Astrocyte of the hippocampus (primary cell): ENCODE measurements around the gene CTXND1.
"Not testable (repeated sequence)": the region's sequence is repeated elsewhere in the genome, so short reads cannot be mapped to it uniquely, and the experiment has no call there.

Experiments
- DNase-seq: peaks from one replicate; pipeline ENCODE4 v3.0.0; 2011; ENCODE audit warnings: low read depth, low spot score

Gene CTXND1

DNA sequence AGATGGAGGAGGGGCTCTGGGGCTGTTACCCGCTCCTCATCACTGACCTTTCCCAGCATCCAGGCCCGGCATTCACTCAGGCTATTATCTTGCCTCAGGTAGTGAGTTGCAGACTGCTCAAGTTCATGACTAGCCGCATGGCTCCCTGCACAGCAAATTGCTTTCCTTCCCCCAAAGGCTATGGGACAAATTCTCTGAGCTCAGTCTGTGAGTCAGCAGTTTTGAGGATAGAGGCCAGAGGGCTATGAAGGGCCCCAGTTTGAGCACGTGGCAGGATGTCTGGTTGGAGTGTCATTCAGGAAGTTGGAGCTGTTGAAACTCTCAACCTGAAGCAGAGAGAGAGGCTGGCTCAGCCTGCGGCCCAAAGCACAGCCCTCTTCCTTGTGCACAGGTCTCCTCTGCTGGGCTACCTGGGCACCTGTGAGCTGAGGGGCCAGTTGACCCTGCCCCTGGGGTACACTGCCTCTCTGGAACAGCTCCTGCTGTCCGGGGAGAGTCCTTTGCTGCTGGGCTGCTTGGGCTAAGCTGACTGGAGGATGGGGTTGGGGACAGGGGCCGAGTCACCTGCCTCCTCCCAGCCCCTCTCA lies 91.3 kb downstream of the CTXND1 start:
- peak; percentile 74 for DNase-seq

DNA sequence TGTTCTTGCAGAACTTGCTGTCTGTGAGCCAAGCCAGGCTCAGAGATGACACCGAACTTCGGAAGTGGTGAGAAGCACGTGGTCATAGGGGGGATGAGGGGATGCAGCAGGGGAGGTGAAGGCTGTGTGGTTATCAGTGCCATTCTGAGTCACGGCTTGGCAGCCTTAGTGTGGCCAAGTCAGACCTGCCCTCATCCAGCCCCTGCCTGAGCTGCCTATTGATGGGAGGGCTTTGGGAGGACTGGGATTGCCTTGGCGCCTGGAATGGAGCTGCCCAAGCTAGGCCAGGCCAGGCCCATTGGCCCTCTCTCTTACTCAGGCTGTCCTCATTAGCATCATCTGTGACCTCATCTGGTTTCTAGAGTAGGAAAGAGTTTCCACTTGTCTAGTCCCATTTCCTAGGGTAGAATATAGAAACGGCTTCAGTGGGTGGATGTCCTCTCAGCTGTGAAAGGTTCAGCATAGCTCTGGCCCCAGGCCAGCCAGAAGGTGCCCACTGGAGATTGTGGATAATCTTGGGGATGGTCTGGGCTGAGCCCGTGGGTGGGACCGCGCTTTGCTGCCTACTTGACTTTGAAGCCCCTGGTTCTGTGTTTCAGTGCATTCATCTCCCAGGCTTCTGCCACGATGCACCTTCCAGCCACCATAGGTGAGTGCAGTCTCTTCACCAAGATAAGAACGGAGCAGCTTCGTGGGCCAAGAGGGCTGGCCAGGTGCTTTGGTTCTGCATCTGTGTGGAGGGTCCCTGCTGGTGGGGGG lies 92.0 kb downstream of the CTXND1 start:
- no peak for DNase-seq

DNA sequence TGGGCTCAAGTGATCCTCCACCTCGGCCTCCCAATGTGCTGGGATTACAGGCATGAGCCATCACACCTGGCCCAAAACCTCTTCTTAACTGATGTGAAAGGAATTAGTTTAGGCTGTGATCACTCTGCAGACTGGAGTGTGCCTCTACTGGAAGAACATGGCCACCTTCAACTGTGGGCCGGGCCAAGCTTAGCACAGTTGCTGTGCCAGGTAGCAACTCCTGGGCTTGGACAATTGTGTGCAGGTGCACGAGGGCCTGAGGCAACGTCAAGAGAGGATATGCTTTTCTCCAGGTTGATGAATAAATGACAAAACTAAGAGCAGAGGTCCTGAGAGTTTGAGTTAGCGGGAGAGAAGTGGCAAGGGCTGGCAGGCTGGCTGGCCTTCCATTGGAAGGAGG lies 92.7 kb downstream of the CTXND1 start:
- no peak for DNase-seq

DNA sequence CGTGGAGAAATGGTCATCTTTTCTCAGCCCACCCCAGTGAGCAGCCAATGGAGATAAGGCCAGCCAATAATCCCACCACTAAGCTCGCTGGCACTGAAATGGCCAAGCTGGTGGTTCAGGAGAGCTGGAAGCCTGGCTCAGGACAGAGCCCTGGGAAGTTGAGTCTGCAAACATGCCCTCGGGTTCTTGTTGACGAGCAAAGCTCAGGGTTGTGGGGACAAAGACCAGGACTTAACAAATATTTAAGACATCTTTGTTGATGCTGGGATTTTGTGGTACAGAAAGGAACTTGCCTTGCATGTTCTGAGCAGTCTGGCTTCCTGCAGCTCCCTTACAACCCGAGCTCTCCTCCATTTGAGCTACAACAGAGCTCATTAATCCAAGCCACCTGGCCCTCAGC lies 94.8 kb downstream of the CTXND1 start:
- no peak for DNase-seq

DNA sequence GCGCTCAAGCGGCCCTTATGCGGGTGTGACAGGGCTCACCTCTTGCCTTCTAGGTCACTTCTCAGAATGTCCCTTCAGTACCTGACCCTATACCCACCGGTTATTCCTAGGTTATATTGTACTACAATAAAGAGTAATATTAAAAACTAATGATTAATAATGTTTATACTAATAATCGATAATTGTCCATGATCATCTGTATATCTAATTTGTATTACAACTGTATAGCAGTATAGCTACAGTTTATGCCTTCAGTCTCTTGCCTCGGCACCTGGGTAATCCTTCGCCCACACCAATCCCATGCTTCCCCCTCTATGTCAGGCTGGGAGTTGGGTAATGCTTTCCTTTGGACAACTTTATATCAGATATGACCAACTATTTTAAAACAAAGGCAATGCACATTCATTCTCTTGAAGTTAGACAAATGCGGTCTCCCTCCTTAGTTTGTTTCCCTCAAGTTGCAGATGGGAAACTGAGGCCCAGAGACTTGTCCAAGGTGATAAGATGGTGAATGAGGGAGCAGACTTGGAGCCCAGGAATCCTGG lies 95.8 kb downstream of the CTXND1 start:
- no peak for DNase-seq

DNA sequence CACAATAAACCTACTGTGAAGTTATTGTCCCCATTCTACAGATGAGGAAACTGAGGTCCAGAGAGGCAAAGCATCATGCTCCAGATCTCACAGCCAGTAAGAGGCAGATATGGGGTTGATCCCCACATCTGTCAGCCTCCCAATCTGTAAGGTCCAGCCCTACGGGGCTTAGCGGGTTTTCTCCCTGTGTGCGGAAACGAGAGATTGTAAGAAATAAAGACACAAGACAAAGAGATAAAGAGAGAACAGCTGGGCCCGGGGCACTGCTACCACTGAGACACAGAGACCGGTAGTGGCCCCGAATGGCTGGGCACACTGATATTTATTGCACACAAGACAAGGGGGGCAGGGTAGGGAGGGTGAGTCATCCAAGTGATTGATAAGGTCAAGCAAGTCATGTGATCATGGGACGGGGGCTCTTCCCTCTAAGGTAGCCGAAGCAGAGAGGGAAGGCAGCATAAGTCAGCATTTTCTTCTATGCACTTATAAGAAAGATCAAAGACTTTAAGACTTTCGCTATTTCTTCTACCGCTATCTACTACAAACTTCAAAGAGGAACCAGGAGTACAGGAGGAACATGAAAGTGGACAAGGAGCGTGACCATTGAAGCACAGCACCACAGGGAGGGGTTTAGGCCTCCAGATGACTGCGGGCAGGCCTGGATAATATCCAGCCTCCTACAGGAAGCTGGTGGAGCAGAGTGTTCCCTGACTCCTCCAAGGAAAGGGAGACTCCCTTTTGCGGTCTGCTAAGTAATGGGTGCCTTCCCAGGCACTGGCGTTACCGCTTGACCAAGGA lies 96.4 kb downstream of the CTXND1 start:
- DNase-seq = not testable (repeated sequence)

DNA sequence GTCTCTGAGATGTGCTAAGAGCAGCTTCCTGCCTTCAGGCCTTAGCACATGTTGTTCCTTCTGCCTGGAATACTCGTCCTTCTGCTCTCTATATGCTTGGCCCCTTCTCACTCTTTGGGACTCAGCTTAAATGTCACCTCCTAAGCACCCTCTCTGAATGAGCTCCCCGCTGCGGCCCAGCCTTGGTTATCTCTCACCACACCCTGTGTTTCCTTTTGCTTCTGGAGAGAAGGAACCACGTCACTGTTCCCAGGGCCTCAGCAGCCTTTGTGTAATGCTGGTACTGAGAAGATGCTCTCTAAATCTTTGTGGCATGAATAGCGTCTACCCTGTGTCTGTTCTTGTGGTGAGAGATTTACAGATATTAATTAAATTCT lies 97.0 kb downstream of the CTXND1 start:
- no peak for DNase-seq

DNA sequence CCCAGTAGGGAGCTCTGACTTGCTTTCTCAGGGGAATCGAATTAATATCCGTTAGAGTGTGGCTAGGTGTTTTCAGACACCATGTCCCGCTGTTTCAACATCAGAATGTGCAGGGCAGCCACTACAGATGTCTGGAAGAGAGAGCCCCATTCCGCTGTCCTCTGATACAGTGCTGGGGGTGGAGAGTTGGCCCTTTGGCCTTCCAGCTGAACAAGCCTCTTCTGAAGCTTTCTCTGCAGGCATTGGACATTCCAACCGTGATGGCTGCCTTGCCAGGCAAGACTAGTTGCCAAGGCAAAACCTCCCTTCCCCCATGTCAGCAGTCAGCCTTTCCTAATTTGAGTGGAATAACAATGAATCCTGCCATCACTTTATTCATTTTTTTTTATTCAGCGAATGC lies 97.7 kb downstream of the CTXND1 start:
- DNase-seq = no peak

DNA sequence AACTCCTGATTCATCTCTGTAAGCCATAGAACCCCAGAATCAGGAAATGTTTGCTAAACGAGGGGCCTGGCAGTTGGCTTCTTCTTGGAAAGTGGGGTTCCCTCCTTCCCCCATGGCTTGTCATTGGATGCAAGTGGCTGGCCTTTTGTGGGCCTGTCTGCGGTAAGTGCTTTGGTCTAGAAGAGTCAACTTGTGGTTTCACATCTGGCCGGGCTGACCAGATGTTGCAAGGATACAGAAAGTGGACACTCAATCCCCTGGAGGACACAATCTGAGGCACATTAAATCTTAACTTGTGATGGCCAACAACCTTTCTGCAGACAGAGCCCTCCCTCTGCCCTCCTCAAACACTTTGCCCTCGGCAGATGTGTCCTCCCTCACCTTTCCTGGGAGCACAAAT lies 98.1 kb downstream of the CTXND1 start:
- DNase-seq = no peak

DNA sequence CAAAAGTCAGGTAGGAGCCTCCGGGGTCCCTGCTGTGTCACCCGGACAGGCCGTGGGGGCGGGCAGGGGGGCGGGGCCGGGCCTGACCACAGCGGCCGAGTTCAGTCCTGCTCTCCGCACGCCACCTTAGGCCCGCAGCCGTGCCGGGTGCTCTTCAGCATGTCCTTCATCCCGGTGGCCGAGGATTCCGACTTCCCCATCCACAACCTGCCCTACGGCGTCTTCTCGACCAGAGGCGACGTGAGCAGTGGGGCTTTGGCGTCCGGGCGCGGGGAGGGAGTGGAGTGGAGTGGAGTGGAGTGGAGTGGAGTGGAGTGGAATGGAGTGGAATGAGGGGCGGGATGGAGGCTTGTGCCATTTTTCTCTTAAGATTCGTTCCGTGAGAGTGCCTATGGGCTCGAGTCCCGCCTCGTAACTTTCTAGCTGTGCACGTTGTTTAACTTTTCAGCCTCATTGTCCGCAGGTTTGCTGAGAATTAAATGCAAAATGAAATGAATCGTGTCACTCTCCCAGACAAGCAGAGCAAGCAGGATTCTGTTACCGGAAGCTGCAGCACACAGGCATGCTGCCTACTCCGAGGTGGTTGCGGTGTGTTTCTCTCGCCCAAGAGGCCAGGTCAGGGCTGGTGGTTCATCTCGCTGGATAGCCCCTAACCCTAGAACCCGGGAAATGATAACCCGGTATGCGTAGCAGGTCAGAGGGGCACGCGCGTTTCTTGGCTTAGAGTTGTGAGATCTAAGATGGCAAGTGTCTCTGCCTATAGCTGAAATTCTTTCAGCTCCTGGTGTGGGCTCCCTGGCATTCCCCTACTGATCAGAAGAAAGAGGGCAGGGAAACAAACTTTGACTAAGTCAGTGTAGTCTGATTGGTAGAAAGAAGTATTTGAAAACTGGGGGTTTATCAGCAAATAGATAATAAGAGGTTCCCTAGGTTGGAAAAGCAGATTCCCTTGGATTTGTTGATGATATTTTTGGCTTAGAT lies 98.8 kb downstream of the CTXND1 start, which contains the start of gene FAH:
FAH (plus strand) TSS at position 104 of the 981 bp plus-strand sequence; CDS start at position 160, 56 bp downstream.
- DNase-seq = peak; percentile 75

DNA sequence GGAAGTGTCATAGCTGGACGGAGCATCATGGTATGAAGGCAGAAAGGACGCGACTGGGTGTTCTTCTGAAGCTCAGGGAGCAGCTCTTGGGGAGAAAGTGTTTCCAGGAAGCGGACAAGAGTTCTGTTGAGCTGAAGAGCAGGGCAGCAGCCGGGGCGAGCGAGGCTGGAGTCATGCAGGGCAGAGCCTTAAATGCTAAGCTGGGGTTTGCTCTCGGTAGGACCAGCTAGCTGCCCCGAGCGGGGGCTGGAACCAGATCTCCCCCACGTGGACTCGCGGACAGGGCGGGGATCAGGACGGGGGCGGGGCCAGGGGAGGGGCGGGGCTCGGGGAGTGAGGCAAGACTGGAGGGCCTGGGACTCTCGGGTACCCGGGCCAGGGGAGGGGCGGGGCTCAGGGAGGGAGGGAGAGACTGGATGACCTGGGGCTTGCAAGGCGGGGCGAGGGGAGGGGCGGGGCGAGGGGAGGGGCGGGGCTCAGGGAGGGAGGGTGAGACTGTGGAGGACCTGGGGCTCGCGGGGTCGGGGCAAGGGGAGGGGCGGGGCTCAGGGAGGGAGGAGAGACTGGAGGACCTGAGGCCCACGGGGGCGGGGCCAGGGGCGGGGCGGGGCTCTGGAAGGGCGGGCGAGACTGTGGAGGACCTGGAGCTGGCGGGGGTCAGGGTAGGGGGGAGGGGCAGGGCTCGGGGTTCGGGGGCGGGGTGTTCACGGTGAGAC lies 99.7 kb downstream of the CTXND1 start:
- DNase-seq = peak; percentile 96

DNA sequence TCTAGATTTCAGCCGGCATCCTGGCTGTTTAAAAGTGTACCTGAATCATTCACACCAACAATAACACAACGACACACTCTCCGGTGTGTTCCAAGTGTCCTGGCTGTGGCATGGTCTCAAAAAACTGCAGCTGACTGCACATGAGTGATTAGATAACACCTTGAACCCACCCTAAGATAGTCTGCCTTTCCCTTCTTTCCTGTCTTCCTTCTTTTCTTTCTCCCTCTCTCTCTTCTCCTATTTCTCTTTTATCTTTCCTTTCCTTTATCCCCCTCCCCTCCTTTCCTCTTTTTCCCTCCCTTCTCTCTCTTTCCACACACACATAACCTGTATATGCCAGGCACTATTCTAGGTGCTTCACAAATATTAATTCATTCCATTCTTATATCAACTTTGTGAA lies 100.4 kb downstream of the CTXND1 start:
- no peak for DNase-seq

DNA sequence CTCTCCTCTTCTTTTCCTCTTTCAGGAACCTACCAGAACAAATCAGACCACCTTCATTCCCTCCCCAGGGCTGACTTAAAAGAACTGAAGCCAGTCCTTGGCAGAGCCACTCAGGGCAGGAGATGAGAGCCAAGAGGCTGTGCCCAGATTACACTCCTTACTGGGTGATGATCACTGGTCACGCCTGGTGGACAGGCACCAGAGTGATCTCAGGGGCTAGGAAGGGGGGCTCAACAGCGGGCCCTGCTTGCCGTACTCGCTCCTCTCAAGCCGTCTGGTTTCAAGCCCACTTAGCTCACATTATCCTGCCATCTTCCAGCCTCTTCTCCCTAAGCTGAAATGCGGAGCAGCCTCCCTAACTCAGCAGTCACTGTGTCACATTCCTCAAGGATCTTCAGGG lies 100.9 kb downstream of the CTXND1 start:
- DNase-seq = no peak
